ENCODE measurements around the gene CTNNA1. TPM values are rescaled to one million over a fixed set of nuclear protein-coding genes. Genes with fewer than 3 reads are reported as not detected.
A peak's percentile ranks its signal among the peaks of the same experiment; 100 is the strongest.

Gene CTNNA1
- polyA plus RNA-seq, 1 of the 3 experiments (the other 2 are of a cell fraction) = 130 TPM

GRCh38 chr5:138927979-138928378 is 174.8 kb downstream of the CTNNA1 start:
- peaks cover 6% of the 10 kb centered on the region; the same call in 1 of the 2 replicates for H4K20me1 ChIP-seq (ENCODE audit: insufficient read depth)
- no peaks in the 10 kb centered on the region for H3K9me2 ChIP-seq
- no peak overlapping the region for H3K4me2 ChIP-seq
- WGBS (ENCODE audit: low lambda C conversion rate) = 75% methylated on average over 7 of the region's 7 CpGs
- H3K27me3 ChIP-seq (ENCODE audit: insufficient read depth) = no peaks in the 10 kb centered on the region
- DNase-seq = peak; percentile 93
- H3K9me3 ChIP-seq = no peaks in the 10 kb centered on the region
- H2AFZ ChIP-seq (ENCODE audit: low read depth) = no peak overlapping the region
- peaks cover 51 to 68% of the 10 kb centered on the region in 2 experiments for H3K36me3 ChIP-seq (replicated peaks in 1 of 2; ENCODE audit: control insufficient read depth in 1 of 2, insufficient read depth in 2 of 2, low read length in 1 of 2)
- no peak overlapping the region for H3K9ac ChIP-seq
- ChIA-PET CTCF (interaction anchor here (0.6 to 1.1 kb wide), 2 partner anchors 286 to 377 kb away, joined by 3 read pairs; no protein-coding TSS in a partner anchor), POLR2A (interaction anchor here (1.1 kb wide), 1 partner anchor 10 kb away, joined by 3 read pairs; no protein-coding TSS in a partner anchor)
- peaks cover 0 to 30% of the 10 kb centered on the region in 2 experiments; a peak in 2 of 4 replicates for H3K4me1 ChIP-seq (ENCODE audit: control insufficient read depth in 1 of 2, insufficient read depth in 2 of 2, low read depth in 1 of 2, low read length in 1 of 2)
- peaks cover 13% of the 10 kb centered on the region for H3K79me2 ChIP-seq (ENCODE audit: insufficient read depth)
- H3K27ac ChIP-seq (ENCODE audit: low read depth in 2 of 2, low read length in 1 of 2) = peak overlapping the region in 1 of 2 experiments; percentile 86; a peak in 2 of 4 replicates
- no peaks in the 10 kb centered on the region for H3F3A ChIP-seq (replicated peaks; ENCODE audit: insufficient read depth)
- H3K4me3 ChIP-seq (ENCODE audit: low read depth in 2 of 2, low read length in 1 of 2) = no peak overlapping the region
- TF ChIP-seq FOSL2 (IDR thresholded peaks at IDR 0.05; ENCODE audit: borderline replicate concordance, low read depth) (no peak), ELF1 (IDR thresholded peaks at IDR 0.05) (no peak), RAD21 (IDR thresholded peaks at IDR 0.05; ENCODE audit: low read length) (peak; percentile 44), RXRA (IDR thresholded peaks at IDR 0.05; ENCODE audit: borderline replicate concordance, low read depth) (no peak), TCF12 (IDR thresholded peaks at IDR 0.05) (no peak), FOXJ3 (CRISPR knock-in tag; IDR thresholded peaks at IDR 0.05) (peak; percentile 65; the same call in 1 of the 2 replicates), MXI1 (IDR thresholded peaks at IDR 0.05; ENCODE audit: low read depth, low read length) (peak; percentile 90), NRF1 (IDR thresholded peaks at IDR 0.05; ENCODE audit: low read depth, low read length) (no peak), RFX5 (IDR thresholded peaks at IDR 0.05; ENCODE audit: low read length) (no peak), MAX (IDR thresholded peaks at IDR 0.05; ENCODE audit: low read depth) (no peak), EP300 (IDR thresholded peaks at IDR 0.05; ENCODE audit: borderline replicate concordance in 1 of 2, low read depth in 1 of 2, low read length in 1 of 2) (peak in 1 of 2 experiments; percentile 63; a peak in 1 of 4 replicates), SIN3A (IDR thresholded peaks at IDR 0.05; ENCODE audit: borderline replicate concordance, low read depth, low read length) (0 out of 2 replicates have a peak, but pooled peaks have one; percentile 18), SMC3 (IDR thresholded peaks at IDR 0.05; ENCODE audit: low read depth, low read length) (peak; percentile 24; the same call in 1 of the 2 replicates), CHD2 (IDR thresholded peaks at IDR 0.05; ENCODE audit: low read length, partially characterized antibody) (peak; percentile 38), RCOR1 (IDR thresholded peaks at IDR 0.05; ENCODE audit: low read length) (peak; percentile 53), GATA2 (CRISPR knock-in tag; IDR thresholded peaks at IDR 0.05) (peak; percentile 63), POLR2AphosphoS5 (IDR thresholded peaks at IDR 0.05; ENCODE audit: low read depth, low read length) (no peak), GABPA (IDR thresholded peaks at IDR 0.05; ENCODE audit: low read depth) (no peak), NFIC (IDR thresholded peaks at IDR 0.05; ENCODE audit: borderline replicate concordance) (peak; percentile 30; the same call in 1 of the 2 replicates), MEF2A (IDR thresholded peaks at IDR 0.05; ENCODE audit: borderline replicate concordance, low read depth) (no peak), TAF1 (IDR thresholded peaks at IDR 0.05; ENCODE audit: borderline replicate concordance, low read depth, low read length) (no peak), IRF3 (IDR thresholded peaks at IDR 0.05; ENCODE audit: low read depth, low read length) (no peak), USF2 (IDR thresholded peaks at IDR 0.05; ENCODE audit: borderline replicate concordance, low read depth, low read length) (no peak)
- TF ChIP-seq, protein P1, sequence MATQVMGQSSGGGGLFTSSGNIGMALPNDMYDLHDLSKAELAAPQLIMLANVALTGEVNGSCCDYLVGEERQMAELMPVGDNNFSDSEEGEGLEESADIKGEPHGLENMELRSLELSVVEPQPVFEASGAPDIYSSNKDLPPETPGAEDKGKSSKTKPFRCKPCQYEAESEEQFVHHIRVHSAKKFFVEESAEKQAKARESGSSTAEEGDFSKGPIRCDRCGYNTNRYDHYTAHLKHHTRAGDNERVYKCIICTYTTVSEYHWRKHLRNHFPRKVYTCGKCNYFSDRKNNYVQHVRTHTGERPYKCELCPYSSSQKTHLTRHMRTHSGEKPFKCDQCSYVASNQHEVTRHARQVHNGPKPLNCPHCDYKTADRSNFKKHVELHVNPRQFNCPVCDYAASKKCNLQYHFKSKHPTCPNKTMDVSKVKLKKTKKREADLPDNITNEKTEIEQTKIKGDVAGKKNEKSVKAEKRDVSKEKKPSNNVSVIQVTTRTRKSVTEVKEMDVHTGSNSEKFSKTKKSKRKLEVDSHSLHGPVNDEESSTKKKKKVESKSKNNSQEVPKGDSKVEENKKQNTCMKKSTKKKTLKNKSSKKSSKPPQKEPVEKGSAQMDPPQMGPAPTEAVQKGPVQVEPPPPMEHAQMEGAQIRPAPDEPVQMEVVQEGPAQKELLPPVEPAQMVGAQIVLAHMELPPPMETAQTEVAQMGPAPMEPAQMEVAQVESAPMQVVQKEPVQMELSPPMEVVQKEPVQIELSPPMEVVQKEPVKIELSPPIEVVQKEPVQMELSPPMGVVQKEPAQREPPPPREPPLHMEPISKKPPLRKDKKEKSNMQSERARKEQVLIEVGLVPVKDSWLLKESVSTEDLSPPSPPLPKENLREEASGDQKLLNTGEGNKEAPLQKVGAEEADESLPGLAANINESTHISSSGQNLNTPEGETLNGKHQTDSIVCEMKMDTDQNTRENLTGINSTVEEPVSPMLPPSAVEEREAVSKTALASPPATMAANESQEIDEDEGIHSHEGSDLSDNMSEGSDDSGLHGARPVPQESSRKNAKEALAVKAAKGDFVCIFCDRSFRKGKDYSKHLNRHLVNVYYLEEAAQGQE (IDR thresholded peaks at IDR 0.05; ENCODE audit: low read depth, low read length) = no peak
- TF ChIP-seq, protein P2, sequence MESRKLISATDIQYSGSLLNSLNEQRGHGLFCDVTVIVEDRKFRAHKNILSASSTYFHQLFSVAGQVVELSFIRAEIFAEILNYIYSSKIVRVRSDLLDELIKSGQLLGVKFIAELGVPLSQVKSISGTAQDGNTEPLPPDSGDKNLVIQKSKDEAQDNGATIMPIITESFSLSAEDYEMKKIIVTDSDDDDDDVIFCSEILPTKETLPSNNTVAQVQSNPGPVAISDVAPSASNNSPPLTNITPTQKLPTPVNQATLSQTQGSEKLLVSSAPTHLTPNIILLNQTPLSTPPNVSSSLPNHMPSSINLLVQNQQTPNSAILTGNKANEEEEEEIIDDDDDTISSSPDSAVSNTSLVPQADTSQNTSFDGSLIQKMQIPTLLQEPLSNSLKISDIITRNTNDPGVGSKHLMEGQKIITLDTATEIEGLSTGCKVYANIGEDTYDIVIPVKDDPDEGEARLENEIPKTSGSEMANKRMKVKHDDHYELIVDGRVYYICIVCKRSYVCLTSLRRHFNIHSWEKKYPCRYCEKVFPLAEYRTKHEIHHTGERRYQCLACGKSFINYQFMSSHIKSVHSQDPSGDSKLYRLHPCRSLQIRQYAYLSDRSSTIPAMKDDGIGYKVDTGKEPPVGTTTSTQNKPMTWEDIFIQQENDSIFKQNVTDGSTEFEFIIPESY (IDR thresholded peaks at IDR 0.05; ENCODE audit: borderline replicate concordance, low read depth) = no peak
- TF ChIP-seq, protein P3, sequence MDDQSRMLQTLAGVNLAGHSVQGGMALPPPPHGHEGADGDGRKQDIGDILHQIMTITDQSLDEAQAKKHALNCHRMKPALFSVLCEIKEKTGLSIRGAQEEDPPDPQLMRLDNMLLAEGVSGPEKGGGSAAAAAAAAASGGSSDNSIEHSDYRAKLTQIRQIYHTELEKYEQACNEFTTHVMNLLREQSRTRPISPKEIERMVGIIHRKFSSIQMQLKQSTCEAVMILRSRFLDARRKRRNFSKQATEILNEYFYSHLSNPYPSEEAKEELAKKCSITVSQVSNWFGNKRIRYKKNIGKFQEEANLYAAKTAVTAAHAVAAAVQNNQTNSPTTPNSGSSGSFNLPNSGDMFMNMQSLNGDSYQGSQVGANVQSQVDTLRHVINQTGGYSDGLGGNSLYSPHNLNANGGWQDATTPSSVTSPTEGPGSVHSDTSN (IDR thresholded peaks at IDR 0.05) = no peak

Data from SK-N-SH (cell line).